ENCODE results near the gene RCE1. TPM values are rescaled to one million over a fixed set of nuclear protein-coding genes. Genes with fewer than 3 reads are reported as not detected.

Gene RCE1
- total and polyA plus RNA-seq, 3 donors from 2014 or later: 26.4 to 56.9 (median 54.3) TPM

DNA sequence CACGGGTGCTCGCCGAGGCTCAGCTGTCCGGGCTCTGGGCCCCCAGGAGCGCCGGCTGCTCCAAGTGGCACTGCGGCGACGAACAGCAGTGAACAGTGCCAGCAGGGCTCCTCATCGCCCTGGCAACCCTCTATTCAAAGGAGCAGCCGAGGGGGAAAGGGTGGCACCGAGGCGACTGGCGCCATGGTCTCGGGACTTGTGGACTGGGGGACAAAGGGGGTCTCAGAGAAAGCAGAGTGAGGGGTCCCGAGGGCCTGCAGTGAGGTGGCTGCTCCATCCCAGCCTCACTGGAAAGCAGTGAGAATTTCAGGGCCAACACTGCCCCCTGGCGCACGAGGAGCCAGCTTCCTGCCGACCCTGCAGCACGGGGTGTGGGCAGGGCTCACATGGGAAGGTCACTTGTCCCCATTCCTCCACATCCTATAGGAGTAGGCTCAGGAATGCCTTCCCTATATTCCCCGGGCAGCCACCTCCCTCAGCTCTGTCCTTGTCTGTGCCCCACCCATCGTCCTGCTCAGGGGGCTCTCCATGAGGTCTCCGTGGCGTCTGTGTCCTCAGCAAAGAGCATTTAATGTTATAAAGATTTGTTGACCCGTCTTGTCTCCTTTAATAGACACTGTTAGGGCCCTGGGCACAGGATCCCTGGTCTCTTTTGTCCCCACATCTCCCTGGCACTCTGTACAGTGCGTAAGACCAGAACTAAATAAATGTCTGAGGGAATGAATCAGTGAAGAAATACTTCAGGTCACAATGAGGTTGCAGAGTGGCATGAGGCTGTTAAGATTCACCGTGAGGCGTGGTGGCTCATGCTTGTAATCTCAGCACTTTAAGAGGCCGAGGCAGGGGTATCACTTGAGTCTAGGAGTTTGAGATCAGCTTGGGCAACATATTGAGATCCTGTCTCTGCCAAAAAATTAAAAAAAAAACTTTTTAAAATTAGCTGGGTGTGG lies 40.0 kb downstream of the RCE1 start:
- TF ChIP-seq, protein P1, sequence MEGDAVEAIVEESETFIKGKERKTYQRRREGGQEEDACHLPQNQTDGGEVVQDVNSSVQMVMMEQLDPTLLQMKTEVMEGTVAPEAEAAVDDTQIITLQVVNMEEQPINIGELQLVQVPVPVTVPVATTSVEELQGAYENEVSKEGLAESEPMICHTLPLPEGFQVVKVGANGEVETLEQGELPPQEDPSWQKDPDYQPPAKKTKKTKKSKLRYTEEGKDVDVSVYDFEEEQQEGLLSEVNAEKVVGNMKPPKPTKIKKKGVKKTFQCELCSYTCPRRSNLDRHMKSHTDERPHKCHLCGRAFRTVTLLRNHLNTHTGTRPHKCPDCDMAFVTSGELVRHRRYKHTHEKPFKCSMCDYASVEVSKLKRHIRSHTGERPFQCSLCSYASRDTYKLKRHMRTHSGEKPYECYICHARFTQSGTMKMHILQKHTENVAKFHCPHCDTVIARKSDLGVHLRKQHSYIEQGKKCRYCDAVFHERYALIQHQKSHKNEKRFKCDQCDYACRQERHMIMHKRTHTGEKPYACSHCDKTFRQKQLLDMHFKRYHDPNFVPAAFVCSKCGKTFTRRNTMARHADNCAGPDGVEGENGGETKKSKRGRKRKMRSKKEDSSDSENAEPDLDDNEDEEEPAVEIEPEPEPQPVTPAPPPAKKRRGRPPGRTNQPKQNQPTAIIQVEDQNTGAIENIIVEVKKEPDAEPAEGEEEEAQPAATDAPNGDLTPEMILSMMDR (IDR thresholded peaks at IDR 0.05): peak in 1 of 3 experiments; percentile 26
- no peak for TF ChIP-seq POLR2A (IDR thresholded peaks at IDR 0.05)

DNA sequence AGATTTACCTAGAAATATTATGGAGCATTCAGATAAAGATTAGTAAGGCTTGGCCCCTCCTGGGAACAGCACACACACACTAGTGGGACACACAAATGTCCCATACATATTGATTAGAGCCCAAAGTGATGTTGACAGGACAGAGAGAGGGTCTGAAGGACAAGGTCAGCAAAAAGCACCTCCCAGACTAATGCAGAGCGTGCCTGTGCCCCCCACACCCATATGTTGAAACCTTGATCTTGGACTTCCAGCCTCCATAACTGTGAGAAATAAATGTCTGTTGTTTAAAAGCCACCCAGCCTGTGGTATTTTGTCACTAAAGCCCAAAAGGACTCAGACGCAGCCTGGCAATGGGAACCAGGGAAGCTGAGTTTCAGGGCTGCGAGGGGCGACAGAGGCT lies 41.2 kb downstream of the RCE1 start:
- TF ChIP-seq POLR2A (IDR thresholded peaks at IDR 0.05): no peak
- TF ChIP-seq, protein P1 (IDR thresholded peaks at IDR 0.05): no peak
- no peak for DNase-seq
- intact Hi-C loops (cut with DNase I; ENCODE audit: low total_unique reads): no loop called here
- no peaks in the 10 kb centered on the region for H3K27me3 ChIP-seq
- H3K4me1 ChIP-seq: no peaks in the 10 kb centered on the region
- H3K27ac ChIP-seq: no peak overlapping the region
- no peaks in the 10 kb centered on the region for H3K9me3 ChIP-seq
- 89 to 96% methylated on average over 4 of the region's 4 CpGs for WGBS, 2 donors
- no peaks in the 10 kb centered on the region for H3K36me3 ChIP-seq (ENCODE audit: low read depth, missing control alignments)
- no peak overlapping the region for H3K4me3 ChIP-seq

More for the DNA sequence above, 40.0 kb downstream of the RCE1 start:
- Histone ChIP-seq H3K36me3 (ENCODE audit: low read depth, missing control alignments) (no peaks in the 10 kb centered on the region), H3K9me3 (no peaks in the 10 kb centered on the region), H3K27ac (no peak overlapping the region), H3K4me3 (no peak overlapping the region), H3K27me3 (no peaks in the 10 kb centered on the region), H3K4me1 (no peaks in the 10 kb centered on the region)
- DNase-seq: peak; percentile 56
- intact Hi-C loops (cut with DNase I; ENCODE audit: low total_unique reads): no loop called here
- WGBS, 2 donors: 67 to 81% methylated on average over 22 to 29 of the region's 29 CpGs

DNA sequence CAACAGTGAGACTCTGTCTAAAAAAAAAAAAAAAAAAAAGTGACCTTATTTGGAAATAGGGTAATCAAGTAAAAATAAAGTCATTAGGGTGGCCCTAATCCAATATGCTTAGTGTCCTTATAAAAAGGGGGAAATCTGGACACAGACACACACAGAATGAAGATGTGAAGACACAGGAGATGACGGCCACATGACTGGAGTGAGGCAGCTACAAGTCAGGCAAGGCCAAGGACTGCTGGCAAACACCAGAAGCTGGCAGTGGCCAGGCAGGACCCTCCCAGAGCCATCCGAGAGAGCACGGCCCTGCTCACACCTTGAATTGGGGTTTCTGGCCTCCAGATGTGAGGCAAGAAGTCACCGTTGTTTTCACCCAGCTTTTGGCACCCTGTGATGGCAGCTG lies 42.2 kb downstream of the RCE1 start:
- Histone ChIP-seq H3K9me3 (no peaks in the 10 kb centered on the region), H3K36me3 (ENCODE audit: low read depth, missing control alignments) (no peaks in the 10 kb centered on the region), H3K4me1 (no peaks in the 10 kb centered on the region), H3K27ac (no peak overlapping the region), H3K4me3 (no peak overlapping the region), H3K27me3 (no peaks in the 10 kb centered on the region)
- no peak for DNase-seq
- no peak for TF ChIP-seq POLR2A (IDR thresholded peaks at IDR 0.05)
- TF ChIP-seq, protein P1 (IDR thresholded peaks at IDR 0.05): no peak
- intact Hi-C loops (cut with DNase I; ENCODE audit: low total_unique reads): no loop called here
- WGBS, 2 donors: 88 to 92% methylated on average over 4 of the region's 4 CpGs

DNA sequence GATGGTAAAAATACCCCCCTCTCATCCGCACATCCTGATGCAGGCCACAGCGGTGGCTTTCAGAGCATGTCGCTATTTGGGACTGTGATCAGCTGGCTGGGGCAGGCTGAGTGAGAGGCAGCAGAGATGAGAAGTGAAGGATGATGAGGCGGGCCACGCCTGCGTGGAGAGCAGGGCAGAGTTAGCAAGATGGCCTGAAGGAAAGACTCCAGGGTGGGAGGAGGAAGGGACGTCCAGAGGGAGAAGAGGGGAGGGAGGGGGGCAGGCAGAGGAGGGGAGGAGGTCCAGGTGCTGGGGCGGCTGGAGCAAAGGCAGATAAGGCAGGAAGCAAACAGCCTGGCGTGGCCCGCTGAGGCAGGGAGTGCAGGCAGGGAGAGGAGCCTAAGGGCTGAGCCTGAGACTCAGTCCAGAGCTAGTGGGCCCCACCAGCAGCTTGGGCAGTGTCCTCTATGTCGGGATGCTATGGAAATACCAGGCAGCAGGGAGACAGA lies 42.8 kb downstream of the RCE1 start:
- no peak for DNase-seq
- H3K27me3 ChIP-seq: no peaks in the 10 kb centered on the region
- intact Hi-C loops (cut with DNase I; ENCODE audit: low total_unique reads): no loop called here
- no peaks in the 10 kb centered on the region for H3K36me3 ChIP-seq (ENCODE audit: low read depth, missing control alignments)
- H3K9me3 ChIP-seq: no peaks in the 10 kb centered on the region
- H3K4me1 ChIP-seq: no peaks in the 10 kb centered on the region
- no peak for TF ChIP-seq POLR2A (IDR thresholded peaks at IDR 0.05)
- TF ChIP-seq, protein P1 (IDR thresholded peaks at IDR 0.05): no peak
- 71 to 85% methylated on average over 11 of the region's 11 CpGs for WGBS, 2 donors
- H3K27ac ChIP-seq: no peak overlapping the region
- no peak overlapping the region for H3K4me3 ChIP-seq

Measured in testis (tissue), 3 donors.